ENCODE results near the gene IGFL1.

DNA sequence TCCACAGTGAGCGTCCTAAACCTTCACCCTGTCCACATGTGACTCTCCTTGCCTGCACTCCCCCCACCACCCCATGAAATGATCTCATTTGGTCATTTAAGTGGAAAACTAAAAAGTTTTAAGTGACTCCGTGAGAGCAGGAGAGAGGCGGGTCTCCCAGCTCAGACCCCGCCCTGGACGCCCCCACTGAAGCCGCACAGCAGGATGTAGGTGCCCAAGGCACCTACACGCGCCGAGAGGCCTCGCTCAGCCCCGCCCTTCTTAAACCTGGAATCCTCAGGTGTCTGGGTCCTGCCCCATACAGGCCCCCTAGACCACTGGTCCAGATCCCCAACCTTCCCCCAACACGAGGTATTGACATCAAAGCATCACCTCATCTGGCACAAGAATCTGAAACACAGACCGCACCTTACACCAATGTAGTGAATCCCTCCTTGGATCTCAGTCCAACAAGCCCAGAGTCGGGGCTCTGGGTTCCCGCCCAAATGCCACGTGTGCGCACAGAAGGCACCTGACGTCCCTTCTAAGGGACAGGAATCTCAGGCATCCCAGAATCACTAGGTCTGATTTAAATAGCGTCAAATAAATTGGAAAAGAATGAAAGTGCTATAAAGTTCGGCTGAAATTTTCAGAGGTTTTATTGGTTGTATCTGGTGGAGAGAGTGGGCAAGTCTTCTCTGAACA lies 3.5 kb downstream of the IGFL1 start:
- TF ChIP-seq ZNF274 (IDR thresholded peaks at IDR 0.05; ENCODE audit: low read depth, low read length) (no peak), YY1 (IDR thresholded peaks at IDR 0.05; ENCODE audit: insufficient read depth, insufficient read length) (no peak)
